Uterus (tissue), 4 donors: Measurements from ENCODE around the gene NCOA5. TPM values are rescaled to one million over a fixed set of nuclear protein-coding genes. Genes with fewer than 3 reads are reported as not detected.

Experiments
- DNase-seq, 2 donors: peaks; one replicate each; pipeline ENCODE4 v3.0.0-alpha.2; 2019 to 2020
- H3K27ac ChIP-seq, 2 donors: fragments of 200-600 bp; sonication (generic); 1 replicate in 1 of 2; 2 replicates in 1 of 2; pipeline ENCODE4 v1.5.1; 2016 to 2018
- H3K27me3 ChIP-seq, 2 donors: fragments of 200-600 bp; sonication (generic); one replicate each; pipeline ENCODE4 v1.5.1; 2018 to 2019; ENCODE audit warnings: control low read depth in 1 of 2
- H3K36me3 ChIP-seq, 2 donors: fragments of 200-600 bp; sonication (generic); one replicate each; pipeline ENCODE4 v1.5.1; 2019; ENCODE audit warnings: control low read depth in 1 of 2
- H3K4me1 ChIP-seq, 2 donors: fragments of 200-600 bp; sonication (generic); one replicate each; pipeline ENCODE4 v1.5.1; 2018 to 2019; ENCODE audit warnings: control low read depth in 1 of 2
- H3K4me3 ChIP-seq, 2 donors: fragments of 200-600 bp; sonication (generic); 1 replicate in 1 of 2; 2 replicates in 1 of 2; pipeline ENCODE4 v1.5.1; 2018 to 2019; ENCODE audit warnings: mild to moderate bottlenecking in 1 of 2
- H3K9me3 ChIP-seq, 2 donors: fragments of 200-600 bp; sonication (generic); one replicate each; pipeline ENCODE4 v1.5.1; 2019; ENCODE audit warnings: control low read depth in 1 of 2
- CTCF ChIP-seq, 4 experiments: fragments of 200-600 bp in 2 of 4; fragments of 450-650 bp in 2 of 4; sonication (generic) in 2 of 4; IDR thresholded peaks; one replicate each; pipeline ENCODE4 v1.5.1; 2016 to 2019; ENCODE audit warnings: antibody characterized with exemption in 4 of 4, mild to moderate bottlenecking in 2 of 4, moderate library complexity in 1 of 4
- POLR2A ChIP-seq, 2 donors: fragments of 450-650 bp; IDR thresholded peaks; one replicate each; pipeline ENCODE4 v1.6.1; 2016; ENCODE audit warnings: antibody characterized with exemption in 2 of 2, mild to moderate bottlenecking in 1 of 2, moderate library complexity in 1 of 2
- intact Hi-C: fragments of 100-400 bp; cut with DNase I; formaldehyde crosslinking; loops from one replicate; pipeline ENCODE4 v1.15.1; 2023; ENCODE audit warnings: low total_unique reads
- total RNA-seq, 4 donors: library from RNA; depleted of rRNA in 3 of 4; stranded (reverse); fragments of >200 nt in 3 of 4; gene quantifications; one replicate each; pipeline versions ENCODE4 v1.1.0 to v1.2.4, GENCODE V29; 2014 to 2023
- donor health status: DM: yes; HTN: yes; CAD: no.

Gene NCOA5
- total RNA-seq, 4 donors from 2014 or later, result 8.2 to 37.8 (median 29.5) TPM

- H3K36me3 ChIP-seq, result no peaks in the 10 kb centered on the region
- no peak for DNase-seq
- no peaks in the 10 kb centered on the region for H3K9me3 ChIP-seq
- intact Hi-C loops, result no loop called here
- H3K27me3 ChIP-seq, result no peaks in the 10 kb centered on the region
- no peak overlapping the region for H3K4me3 ChIP-seq
- no peak overlapping the region for H3K27ac ChIP-seq
- TF ChIP-seq CTCF (IDR thresholded peaks at IDR 0.05) (no peak), POLR2A (IDR thresholded peaks at IDR 0.05) (no peak)
- H3K4me1 ChIP-seq, result peaks cover 0 to 16% of the 10 kb centered on the region in 2 donors
Observed at GRCh38 chr20:46083101-46083500, 6.7 kb downstream of the NCOA5 start.

GRCh38 chr20:46081074-46081473 lies 8.7 kb downstream of the NCOA5 start:
- H3K4me3 ChIP-seq, result no peak overlapping the region
- peaks cover 0 to 16% of the 10 kb centered on the region in 2 donors for H3K4me1 ChIP-seq
- no peak for DNase-seq
- no peaks in the 10 kb centered on the region for H3K36me3 ChIP-seq
- H3K9me3 ChIP-seq, result no peaks in the 10 kb centered on the region
- no peak for TF ChIP-seq CTCF (IDR thresholded peaks at IDR 0.05)
- no peak for TF ChIP-seq POLR2A (IDR thresholded peaks at IDR 0.05)
- H3K27me3 ChIP-seq, result no peaks in the 10 kb centered on the region
- intact Hi-C loops, result no loop called here
- no peak overlapping the region for H3K27ac ChIP-seq

GRCh38 chr20:46078954-46079353 lies 10.8 kb downstream of the NCOA5 start:
- intact Hi-C loops, result no loop called here
- no peak overlapping the region for H3K4me3 ChIP-seq
- no peaks in the 10 kb centered on the region for H3K9me3 ChIP-seq
- no peak for DNase-seq
- no peak overlapping the region for H3K27ac ChIP-seq
- TF ChIP-seq CTCF (IDR thresholded peaks at IDR 0.05) (no peak), POLR2A (IDR thresholded peaks at IDR 0.05) (no peak)
- H3K36me3 ChIP-seq, result no peaks in the 10 kb centered on the region
- H3K4me1 ChIP-seq, result peaks cover 0 to 6% of the 10 kb centered on the region in 2 donors
- H3K27me3 ChIP-seq, result no peaks in the 10 kb centered on the region

- Histone ChIP-seq H3K27me3 (no peaks in the 10 kb centered on the region), H3K9me3 (no peaks in the 10 kb centered on the region), H3K4me3 (no peak overlapping the region), H3K27ac (no peak overlapping the region), H3K4me1 (no peaks in the 10 kb centered on the region), H3K36me3 (no peaks in the 10 kb centered on the region)
- intact Hi-C loops, result no loop called here
- TF ChIP-seq CTCF (IDR thresholded peaks at IDR 0.05) (no peak), POLR2A (IDR thresholded peaks at IDR 0.05) (no peak)
- no peak for DNase-seq
Observed at GRCh38 chr20:46077642-46078305, 12.0 kb downstream of the NCOA5 start.

- no peaks in the 10 kb centered on the region for H3K4me1 ChIP-seq
- H3K9me3 ChIP-seq, result no peaks in the 10 kb centered on the region
- H3K27me3 ChIP-seq, result no peaks in the 10 kb centered on the region
- H3K27ac ChIP-seq, result no peak overlapping the region
- DNase-seq, result no peak
- no peak overlapping the region for H3K4me3 ChIP-seq
- no peaks in the 10 kb centered on the region for H3K36me3 ChIP-seq
- intact Hi-C loops, result no loop called here
- TF ChIP-seq POLR2A (IDR thresholded peaks at IDR 0.05) (no peak), CTCF (IDR thresholded peaks at IDR 0.05) (no peak)
Observed at GRCh38 chr20:46076806-46077205, 13.0 kb downstream of the NCOA5 start.
